ENCODE data around the gene STUM. TPM values are rescaled to one million over a fixed set of nuclear protein-coding genes. Genes with fewer than 3 reads are reported as not detected.
"Not testable (repeated sequence)": the region's sequence is repeated elsewhere in the genome, so short reads cannot be mapped to it uniquely, and the experiment has no call there.

The STUM gene
- total and polyA plus RNA-seq, 2 donors: 0.80 to 1.0 TPM

DNA sequence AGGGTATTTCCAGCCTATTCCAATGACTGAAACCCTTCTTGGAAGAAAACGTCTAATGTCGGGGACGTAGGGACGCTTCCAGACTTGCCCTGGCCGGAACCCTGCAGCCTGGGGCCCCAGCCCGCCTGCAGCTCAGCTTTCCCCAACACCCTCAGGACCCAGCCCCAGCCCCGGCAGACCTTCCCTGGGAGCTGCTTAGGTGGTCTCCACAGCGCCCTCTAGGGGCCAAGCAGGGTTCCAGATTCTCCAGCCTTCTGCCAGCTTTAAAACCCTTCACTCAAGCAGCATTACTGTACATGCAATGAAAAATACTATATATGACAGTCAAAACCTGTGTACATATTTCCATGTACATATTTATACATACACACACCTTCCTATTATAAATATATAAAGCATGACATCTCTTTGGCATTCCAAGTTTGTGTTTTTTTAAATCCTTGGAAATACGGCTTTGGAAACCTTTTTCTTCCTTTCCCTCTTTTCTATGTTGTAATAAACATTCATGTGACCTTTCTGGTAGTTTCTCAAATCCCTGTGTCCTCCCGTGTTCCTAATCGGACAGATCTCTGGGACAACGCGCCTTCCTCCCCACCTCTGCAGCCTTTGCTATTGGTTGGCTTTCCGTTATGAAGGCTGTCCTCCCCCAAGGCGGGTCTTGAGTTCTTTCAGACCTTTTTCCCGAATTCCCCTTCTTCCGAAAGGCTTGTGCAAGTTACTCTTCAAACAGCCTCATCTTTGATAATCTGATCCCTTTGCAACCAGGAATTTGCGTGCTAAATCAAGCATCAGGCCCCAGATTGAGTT lies 60.3 kb downstream of the STUM start:
- Histone ChIP-seq H3K4me1 (ENCODE audit: control insufficient read depth in 2 of 2, insufficient read depth in 2 of 2, low read length in 2 of 2) (peaks cover 0 to 7% of the 10 kb centered on the region in 2 donors), H3K4me3 (ENCODE audit: low read length in 2 of 2) (no peak overlapping the region), H3K36me3 (ENCODE audit: control insufficient read depth in 2 of 2, insufficient read depth in 2 of 2, low read length in 1 of 2) (no peaks in the 10 kb centered on the region), H3K27me3 (ENCODE audit: control insufficient read depth in 2 of 2, insufficient read depth in 1 of 2, low read length in 1 of 2) (peaks cover 5 to 8% of the 10 kb centered on the region in 2 donors), H3K9me3 (ENCODE audit: control insufficient read depth in 2 of 2, insufficient read depth in 1 of 2, low read length in 1 of 2) (no peaks in the 10 kb centered on the region), H3K27ac (ENCODE audit: low read depth in 1 of 2, low read length in 1 of 2) (no peak overlapping the region)
- WGBS: 61% methylated on average over 18 of the region's 18 CpGs
- peak; percentile 32 to 79 (median 58) for DNase-seq (ENCODE audit: low read depth in 6 of 9, low spot score in 9 of 9)

DNA sequence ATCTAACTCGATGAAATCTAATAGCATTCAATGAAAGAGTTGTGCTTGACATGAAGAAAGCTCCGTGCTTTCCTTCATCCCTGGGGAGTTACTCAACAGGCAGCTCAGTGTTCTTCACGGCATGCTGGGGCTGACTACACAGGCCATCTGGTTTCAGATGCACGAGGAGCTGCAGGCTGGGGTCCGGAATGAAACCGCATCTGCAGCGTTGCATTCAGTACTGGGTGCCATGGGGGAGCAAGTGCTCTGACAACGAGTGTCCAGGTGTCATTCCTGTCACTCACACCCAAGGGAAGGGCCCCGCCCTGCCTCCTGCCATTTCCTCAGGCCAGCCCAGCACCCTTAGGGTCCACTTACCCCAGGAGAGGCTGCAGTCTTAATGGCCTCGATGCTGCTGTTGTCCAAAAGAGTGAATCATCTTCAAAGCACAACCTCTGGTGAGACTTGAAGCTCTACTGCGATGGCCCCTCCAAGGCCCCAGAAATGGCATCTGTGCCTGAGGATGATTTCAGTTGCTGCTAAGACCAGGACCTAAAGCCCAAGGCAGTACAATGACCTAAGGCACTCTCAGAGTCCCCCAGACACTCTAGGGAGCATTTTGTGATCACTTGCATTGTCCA lies 61.4 kb downstream of the STUM start:
- H3K36me3 ChIP-seq (ENCODE audit: control insufficient read depth in 2 of 2, insufficient read depth in 2 of 2, low read length in 1 of 2): no peaks in the 10 kb centered on the region
- no peak overlapping the region for H3K27ac ChIP-seq (ENCODE audit: low read depth in 1 of 2, low read length in 1 of 2)
- no peaks in the 10 kb centered on the region for H3K9me3 ChIP-seq (ENCODE audit: control insufficient read depth in 2 of 2, insufficient read depth in 1 of 2, low read length in 1 of 2)
- no peak overlapping the region for H3K4me3 ChIP-seq (ENCODE audit: low read length in 2 of 2)
- peaks cover 5 to 8% of the 10 kb centered on the region in 2 donors for H3K27me3 ChIP-seq (ENCODE audit: control insufficient read depth in 2 of 2, insufficient read depth in 1 of 2, low read length in 1 of 2)
- DNase-seq (ENCODE audit: low read depth in 6 of 9, low spot score in 9 of 9): no peak
- WGBS: 91% methylated on average over 11 of the region's 11 CpGs
- no peaks in the 10 kb centered on the region for H3K4me1 ChIP-seq (ENCODE audit: control insufficient read depth in 2 of 2, insufficient read depth in 2 of 2, low read length in 2 of 2)

DNA sequence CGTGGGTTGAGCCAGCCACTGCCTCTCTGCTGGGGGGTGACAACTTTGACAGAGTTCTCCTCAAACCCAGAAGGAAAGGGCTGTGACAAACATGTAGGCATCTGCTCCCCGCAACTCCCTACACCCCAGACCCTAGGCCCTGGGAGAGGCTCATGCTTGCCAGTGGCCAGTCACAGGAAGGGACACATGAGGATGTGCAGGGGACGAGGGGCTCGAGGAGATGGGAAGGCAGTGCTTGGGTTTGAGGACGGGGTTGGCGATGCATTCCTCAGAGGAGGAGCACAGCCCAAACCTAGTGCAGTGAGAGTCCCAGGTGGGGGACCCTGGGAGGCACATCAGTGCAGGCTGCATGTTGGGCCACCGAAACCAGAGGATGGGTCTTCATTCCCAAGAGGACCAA lies 62.1 kb downstream of the STUM start:
- 93% methylated on average over 7 of the region's 7 CpGs for WGBS
- Histone ChIP-seq H3K9me3 (ENCODE audit: control insufficient read depth in 2 of 2, insufficient read depth in 1 of 2, low read length in 1 of 2) (no peaks in the 10 kb centered on the region), H3K27me3 (ENCODE audit: control insufficient read depth in 2 of 2, insufficient read depth in 1 of 2, low read length in 1 of 2) (peaks cover 5 to 6% of the 10 kb centered on the region in 2 donors), H3K27ac (ENCODE audit: low read depth in 1 of 2, low read length in 1 of 2) (no peak overlapping the region), H3K4me3 (ENCODE audit: low read length in 2 of 2) (no peak overlapping the region), H3K36me3 (ENCODE audit: control insufficient read depth in 2 of 2, insufficient read depth in 2 of 2, low read length in 1 of 2) (no peaks in the 10 kb centered on the region), H3K4me1 (ENCODE audit: control insufficient read depth in 2 of 2, insufficient read depth in 2 of 2, low read length in 2 of 2) (no peaks in the 10 kb centered on the region)
- no peak for DNase-seq (ENCODE audit: low read depth in 6 of 9, low spot score in 9 of 9)

DNA sequence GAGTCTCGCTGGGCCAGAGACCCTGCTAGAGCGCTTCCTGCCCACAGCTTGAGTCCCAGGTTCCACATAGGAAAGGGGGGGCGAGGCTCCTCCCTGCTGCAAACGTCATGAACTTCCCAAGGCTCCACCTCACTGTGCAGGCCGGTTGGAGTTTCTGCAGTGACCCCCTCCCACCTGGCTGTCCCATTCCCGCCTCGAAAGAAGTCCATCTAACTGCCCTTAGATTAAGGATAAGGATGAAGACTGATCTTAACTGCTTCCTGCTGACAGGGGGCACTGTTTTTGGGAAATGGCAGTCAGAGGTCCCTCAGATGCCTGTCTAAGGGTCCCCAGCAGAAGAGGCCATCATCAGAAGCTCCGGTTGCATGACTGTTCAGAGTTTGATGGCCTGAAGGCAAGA lies 62.7 kb downstream of the STUM start:
- no peak overlapping the region for H3K4me3 ChIP-seq (ENCODE audit: low read length in 2 of 2)
- no peak overlapping the region for H3K27ac ChIP-seq (ENCODE audit: low read depth in 1 of 2, low read length in 1 of 2)
- no peaks in the 10 kb centered on the region for H3K36me3 ChIP-seq (ENCODE audit: control insufficient read depth in 2 of 2, insufficient read depth in 2 of 2, low read length in 1 of 2)
- 74% methylated on average over 8 of the region's 8 CpGs for WGBS
- H3K9me3 ChIP-seq (ENCODE audit: control insufficient read depth in 2 of 2, insufficient read depth in 1 of 2, low read length in 1 of 2): no peaks in the 10 kb centered on the region
- H3K4me1 ChIP-seq (ENCODE audit: control insufficient read depth in 2 of 2, insufficient read depth in 2 of 2, low read length in 2 of 2): no peaks in the 10 kb centered on the region
- peaks cover 6 to 8% of the 10 kb centered on the region in 2 donors for H3K27me3 ChIP-seq (ENCODE audit: control insufficient read depth in 2 of 2, insufficient read depth in 1 of 2, low read length in 1 of 2)
- DNase-seq (ENCODE audit: low read depth in 6 of 9, low spot score in 9 of 9): no peak

DNA sequence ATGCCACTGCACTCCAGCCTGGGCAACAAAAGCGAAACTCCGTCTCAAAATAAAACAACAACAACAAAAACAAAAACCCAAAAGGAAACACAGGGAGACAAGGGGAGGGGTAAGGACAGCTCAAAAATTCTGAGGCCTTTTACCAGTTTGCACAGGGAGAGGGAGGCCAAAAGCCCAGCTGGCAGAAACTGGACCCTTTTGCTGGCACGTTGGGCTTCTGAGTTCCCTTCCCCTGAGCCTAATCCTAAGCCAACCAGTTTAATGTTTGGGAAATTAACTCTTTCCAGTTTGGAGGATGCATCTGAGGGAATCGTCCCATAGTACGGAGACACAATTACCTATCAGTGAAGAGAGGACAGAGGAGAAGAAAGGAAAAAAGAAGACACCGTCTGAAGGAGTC lies 63.4 kb downstream of the STUM start:
- H3K9me3 ChIP-seq (ENCODE audit: control insufficient read depth in 2 of 2, insufficient read depth in 1 of 2, low read length in 1 of 2); H3K4me3 ChIP-seq (ENCODE audit: low read length in 2 of 2); DNase-seq (ENCODE audit: low read depth in 6 of 9, low spot score in 9 of 9); H3K36me3 ChIP-seq (ENCODE audit: control insufficient read depth in 2 of 2, insufficient read depth in 2 of 2, low read length in 1 of 2); H3K27me3 ChIP-seq (ENCODE audit: control insufficient read depth in 2 of 2, insufficient read depth in 1 of 2, low read length in 1 of 2); H3K27ac ChIP-seq (ENCODE audit: low read depth in 1 of 2, low read length in 1 of 2); H3K4me1 ChIP-seq (ENCODE audit: control insufficient read depth in 2 of 2, insufficient read depth in 2 of 2, low read length in 2 of 2): not testable (repeated sequence)
- 92% methylated on average over 6 of the region's 6 CpGs for WGBS

DNA sequence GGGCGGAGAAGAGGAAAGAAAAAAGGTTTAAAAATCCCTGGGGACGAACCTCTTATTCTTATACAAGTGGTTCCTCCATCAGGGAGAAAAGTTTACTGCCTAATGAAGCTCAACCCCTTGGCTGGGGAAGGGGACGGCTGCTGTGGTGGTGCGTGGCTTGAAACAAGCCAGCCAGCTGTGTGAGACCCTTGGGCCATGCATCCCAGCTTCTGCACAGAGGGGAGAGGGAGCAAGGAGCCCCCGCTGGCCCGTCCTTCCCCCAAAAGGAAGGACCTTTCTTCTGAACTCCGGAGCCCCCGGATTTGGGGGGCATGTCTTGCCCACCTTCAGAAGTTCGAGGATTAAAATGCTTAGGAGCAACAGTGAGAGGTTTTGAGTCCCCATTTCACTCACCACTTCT lies 67.3 kb downstream of the STUM start:
- peaks cover 0 to 6% of the 10 kb centered on the region in 2 donors for H3K27me3 ChIP-seq (ENCODE audit: control insufficient read depth in 2 of 2, insufficient read depth in 1 of 2, low read length in 1 of 2)
- H3K27ac ChIP-seq (ENCODE audit: low read depth in 1 of 2, low read length in 1 of 2): no peak overlapping the region
- no peaks in the 10 kb centered on the region for H3K36me3 ChIP-seq (ENCODE audit: control insufficient read depth in 2 of 2, insufficient read depth in 2 of 2, low read length in 1 of 2)
- H3K4me3 ChIP-seq (ENCODE audit: low read length in 2 of 2): no peak overlapping the region
- peaks cover 0 to 3% of the 10 kb centered on the region in 2 donors for H3K9me3 ChIP-seq (ENCODE audit: control insufficient read depth in 2 of 2, insufficient read depth in 1 of 2, low read length in 1 of 2)
- H3K4me1 ChIP-seq (ENCODE audit: control insufficient read depth in 2 of 2, insufficient read depth in 2 of 2, low read length in 2 of 2): no peaks in the 10 kb centered on the region
- 96% methylated on average over 9 of the region's 9 CpGs for WGBS
- DNase-seq (ENCODE audit: low read depth in 6 of 9, low spot score in 9 of 9): no peak

DNA sequence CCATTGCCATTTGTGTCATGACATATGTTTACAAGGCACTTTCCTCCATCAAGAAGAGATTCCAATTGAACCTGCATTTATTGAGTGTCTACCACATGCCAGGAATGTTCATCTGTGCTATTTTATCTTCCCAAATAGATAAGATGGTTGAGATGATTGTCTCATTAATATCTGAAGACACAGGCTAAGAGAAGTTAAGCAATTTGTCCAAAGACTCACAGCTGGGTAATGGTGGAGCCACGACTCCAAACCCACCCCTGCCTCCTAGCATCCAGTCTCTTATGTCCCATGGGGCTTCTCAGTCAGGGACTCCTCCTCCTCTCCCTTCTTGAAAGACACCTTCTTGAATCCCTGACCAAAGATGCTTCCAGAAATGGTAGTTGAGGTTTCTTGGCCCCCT lies 68.1 kb downstream of the STUM start:
- no peaks in the 10 kb centered on the region for H3K4me1 ChIP-seq (ENCODE audit: control insufficient read depth in 2 of 2, insufficient read depth in 2 of 2, low read length in 2 of 2)
- H3K27ac ChIP-seq (ENCODE audit: low read depth in 1 of 2, low read length in 1 of 2): no peak overlapping the region
- 92% methylated on average over 1 of the region's 1 CpG for WGBS
- H3K27me3 ChIP-seq (ENCODE audit: control insufficient read depth in 2 of 2, insufficient read depth in 1 of 2, low read length in 1 of 2): peaks cover 0 to 6% of the 10 kb centered on the region in 2 donors
- no peak for DNase-seq (ENCODE audit: low read depth in 6 of 9, low spot score in 9 of 9)
- H3K4me3 ChIP-seq (ENCODE audit: low read length in 2 of 2): no peak overlapping the region
- peaks cover 0 to 3% of the 10 kb centered on the region in 2 donors for H3K9me3 ChIP-seq (ENCODE audit: control insufficient read depth in 2 of 2, insufficient read depth in 1 of 2, low read length in 1 of 2)
- H3K36me3 ChIP-seq (ENCODE audit: control insufficient read depth in 2 of 2, insufficient read depth in 2 of 2, low read length in 1 of 2): no peaks in the 10 kb centered on the region

DNA sequence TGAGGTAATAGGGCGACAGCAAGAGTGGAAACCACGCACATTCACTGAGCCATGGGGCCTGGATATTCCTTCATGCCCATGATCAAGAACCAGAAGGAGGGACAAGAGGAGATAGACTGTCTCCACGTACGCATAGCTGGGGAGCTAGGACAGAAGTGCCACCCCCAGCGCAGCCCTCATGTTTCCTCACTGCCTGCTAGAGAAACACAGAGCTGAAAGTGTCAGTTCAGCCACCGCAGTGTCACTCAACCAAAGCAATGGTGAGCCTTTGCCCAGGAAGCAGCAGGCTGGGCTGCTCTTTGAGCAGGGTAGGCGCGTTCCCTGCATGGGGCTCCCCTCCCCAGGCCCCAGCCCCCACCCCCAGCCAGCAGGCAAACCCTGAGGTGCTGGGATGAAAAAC lies 68.5 kb downstream of the STUM start:
- DNase-seq (ENCODE audit: low read depth in 6 of 9, low spot score in 9 of 9): no peak
- no peak overlapping the region for H3K27ac ChIP-seq (ENCODE audit: low read depth in 1 of 2, low read length in 1 of 2)
- H3K4me3 ChIP-seq (ENCODE audit: low read length in 2 of 2): no peak overlapping the region
- no peaks in the 10 kb centered on the region for H3K36me3 ChIP-seq (ENCODE audit: control insufficient read depth in 2 of 2, insufficient read depth in 2 of 2, low read length in 1 of 2)
- H3K4me1 ChIP-seq (ENCODE audit: control insufficient read depth in 2 of 2, insufficient read depth in 2 of 2, low read length in 2 of 2): no peaks in the 10 kb centered on the region
- H3K27me3 ChIP-seq (ENCODE audit: control insufficient read depth in 2 of 2, insufficient read depth in 1 of 2, low read length in 1 of 2): peaks cover 0 to 6% of the 10 kb centered on the region in 2 donors
- H3K9me3 ChIP-seq (ENCODE audit: control insufficient read depth in 2 of 2, insufficient read depth in 1 of 2, low read length in 1 of 2): peaks cover 0 to 3% of the 10 kb centered on the region in 2 donors
- 91% methylated on average over 8 of the region's 8 CpGs for WGBS

DNA sequence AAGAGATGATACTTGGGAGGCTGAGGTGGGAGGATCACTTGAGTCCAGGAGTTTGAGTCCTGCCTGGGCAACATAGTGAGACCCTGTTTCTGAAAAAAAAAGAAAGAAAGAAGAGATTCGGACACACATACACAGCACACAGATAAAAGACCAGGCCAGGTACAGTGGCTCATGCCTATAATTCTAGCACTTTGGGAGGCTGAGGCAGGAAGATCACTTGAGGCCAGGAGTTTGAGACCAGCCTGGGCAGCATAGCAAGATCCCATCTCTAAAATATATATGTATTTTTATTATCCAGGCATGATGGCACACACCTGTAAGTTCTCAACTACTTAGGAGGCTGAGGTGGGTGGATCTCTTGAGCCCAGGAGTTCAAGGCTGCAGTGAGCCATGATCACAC lies 69.2 kb downstream of the STUM start:
- H3K27ac ChIP-seq (ENCODE audit: low read depth in 1 of 2, low read length in 1 of 2); H3K4me3 ChIP-seq (ENCODE audit: low read length in 2 of 2); H3K27me3 ChIP-seq (ENCODE audit: control insufficient read depth in 2 of 2, insufficient read depth in 1 of 2, low read length in 1 of 2); H3K36me3 ChIP-seq (ENCODE audit: control insufficient read depth in 2 of 2, insufficient read depth in 2 of 2, low read length in 1 of 2); H3K4me1 ChIP-seq (ENCODE audit: control insufficient read depth in 2 of 2, insufficient read depth in 2 of 2, low read length in 2 of 2); DNase-seq (ENCODE audit: low read depth in 6 of 9, low spot score in 9 of 9); H3K9me3 ChIP-seq (ENCODE audit: control insufficient read depth in 2 of 2, insufficient read depth in 1 of 2, low read length in 1 of 2): not testable (repeated sequence)
- 89% methylated on average over 1 of the region's 1 CpG for WGBS
